GM23338 (cell line): ENCODE data around the gene CASKIN2. TPM values are rescaled to one million over a fixed set of nuclear protein-coding genes. Genes with fewer than 3 reads are reported as not detected.

Experiments
- ATAC-seq: fragments of 200-7000 bp; cut with Tn5 transposase; 3 replicates; pipeline ENCODE4 v1.9.1; 2020
- DNase-seq: peaks from one replicate; pipeline ENCODE4 v3.0.0-alpha.2; 2015; ENCODE audit warnings: low spot score
- H2AFZ ChIP-seq: fragments of 200-600 bp; sonication (generic); 2 replicates; pipeline ENCODE4 v1.8.0; 2016; ENCODE audit warnings: antibody characterized with exemption, mild to moderate bottlenecking, moderate library complexity
- H3F3A ChIP-seq: fragments of 200-600 bp; sonication (generic); replicated peaks from 2 replicates; pipeline ENCODE4 v1.8.0; 2017; ENCODE audit warnings: antibody characterized with exemption, mixed run types, low read depth
- H3K27ac ChIP-seq: fragments of 200-600 bp; sonication (generic); 2 replicates; pipeline ENCODE4 v1.6.1; 2016; ENCODE audit warnings: low read depth
- H3K27me3 ChIP-seq: fragments of 200-600 bp; sonication (generic); 2 replicates; pipeline ENCODE4 v1.8.0; 2016; ENCODE audit warnings: mild to moderate bottlenecking, mixed run types, moderate library complexity; ENCODE audit not compliant: insufficient read depth
- H3K36me3 ChIP-seq: fragments of 200-600 bp; sonication (generic); 2 replicates; pipeline ENCODE4 v1.8.0; 2016; ENCODE audit warnings: mild to moderate bottlenecking; ENCODE audit not compliant: insufficient read depth
- H3K4me1 ChIP-seq: fragments of 200-600 bp; sonication (generic); 2 replicates; pipeline ENCODE4 v1.8.0; 2016; ENCODE audit warnings: mild to moderate bottlenecking, moderate library complexity; ENCODE audit not compliant: insufficient read depth
- H3K4me2 ChIP-seq: fragments of 200-600 bp; sonication (generic); 2 replicates; pipeline ENCODE4 v1.7.1; 2017; ENCODE audit warnings: mixed run types
- H3K4me3 ChIP-seq: fragments of 200-600 bp; sonication (generic); 2 replicates; pipeline ENCODE4 v1.6.1; 2016; ENCODE audit warnings: mixed run types
- H3K79me2 ChIP-seq: fragments of 200-600 bp; sonication (generic); replicated peaks from 2 replicates; pipeline ENCODE4 v1.8.0; 2017; ENCODE audit warnings: mild to moderate bottlenecking; ENCODE audit not compliant: insufficient read depth
- H3K9me2 ChIP-seq: fragments of 200-600 bp; sonication (generic); 2 replicates; pipeline ENCODE4 v1.8.0; 2017; ENCODE audit not compliant: insufficient read depth
- H4K20me1 ChIP-seq: fragments of 200-600 bp; sonication (generic); replicated peaks from 2 replicates; pipeline ENCODE4 v1.8.0; 2017; ENCODE audit warnings: mild to moderate bottlenecking; ENCODE audit not compliant: insufficient read depth
- H3K27ac Mint-ChIP-seq: 2 replicates; pipeline ENCODE4 v1.8.0; 2020; ENCODE audit warnings: inconsistent platforms, mild to moderate bottlenecking, moderate library complexity, mixed read lengths
- H3K27me3 Mint-ChIP-seq: 3 replicates; pipeline ENCODE4 v1.8.0; 2022; ENCODE audit warnings: low read depth, mild to moderate bottlenecking, moderate library complexity, mixed read lengths, inconsistent platforms; ENCODE audit not compliant: insufficient read depth, poor library complexity
- H3K36me3 Mint-ChIP-seq: 3 replicates; pipeline ENCODE4 v1.8.0; 2021; ENCODE audit warnings: low read depth, mild to moderate bottlenecking, inconsistent platforms, moderate library complexity, mixed read lengths
- H3K4me1 Mint-ChIP-seq: 3 replicates; pipeline ENCODE4 v1.8.0; 2020; ENCODE audit warnings: mild to moderate bottlenecking, inconsistent platforms, mixed read lengths
- H3K4me3 Mint-ChIP-seq: 3 replicates; pipeline ENCODE4 v1.8.0; 2021; ENCODE audit warnings: moderate library complexity, mild to moderate bottlenecking, inconsistent platforms, mixed read lengths
- H3K9me3 Mint-ChIP-seq: 3 replicates; pipeline ENCODE4 v1.8.0; 2020; ENCODE audit warnings: moderate library complexity, mild to moderate bottlenecking, inconsistent platforms, mixed read lengths
- CREB1 ChIP-seq: fragments of 250-450 bp; sonication (Bioruptor Pico); IDR thresholded peaks from 2 replicates; pipeline ENCODE4 v1.5.0; 2020; ENCODE audit warnings: low read depth, mild to moderate bottlenecking, moderate library complexity
- ETS1 ChIP-seq: IDR thresholded peaks from 2 replicates; pipeline ENCODE4 v1.6.1; 2016; ENCODE audit warnings: antibody characterized with exemption
- STAT1 ChIP-seq: IDR thresholded peaks from one replicate; pipeline ENCODE4 v1.6.1; 2016; ENCODE audit warnings: antibody characterized with exemption; ENCODE audit not compliant: unreplicated experiment
- ZNF114 ChIP-seq: fragments of 250-450 bp; sonication (Bioruptor Pico); IDR thresholded peaks from 2 replicates; pipeline ENCODE4 v1.5.0; 2020; ENCODE audit warnings: mild to moderate bottlenecking, moderate library complexity
- ZNF331 ChIP-seq: fragments of 250-450 bp; sonication (Bioruptor Pico); IDR thresholded peaks from 2 replicates; pipeline ENCODE4 v1.5.0; 2020; ENCODE audit warnings: low read depth, mild to moderate bottlenecking, moderate library complexity
- ZNF462 ChIP-seq: fragments of 250-450 bp; sonication (Bioruptor Pico); IDR thresholded peaks from 2 replicates; pipeline ENCODE4 v1.5.0; 2020; ENCODE audit warnings: mild to moderate bottlenecking, moderate library complexity
- polyA plus RNA-seq: library from polyadenylated mRNA; unstranded; fragments of >200 nt; fragmentation: Nextera tagmentation; extraction: Ambion mirVana; gene quantifications from 2 replicates; pipeline ENCODE4 v1.2.1, GENCODE V29; 2016
- total RNA-seq: library from RNA; depleted of rRNA; stranded (reverse); fragments of >200 nt; shearing (Covaris generic); gene quantifications from 2 replicates; pipeline ENCODE4 v1.2.3, GENCODE V29; 2014

The CASKIN2 gene
- total and polyA plus RNA-seq, 2 experiments from 2014 or later, result 4.9 to 21.5 TPM

- TF ChIP-seq ZNF462, result no peak
- no peak for TF ChIP-seq STAT1
Observed at GRCh38 chr17:75547091-75547490, 31.8 kb upstream of the CASKIN2 start (continued).

- H3K4me1 ChIP-seq, result peaks cover 7% of the 10 kb centered on the region; the same call in 1 of the 2 replicates
- no peak overlapping the region for H3K4me3 ChIP-seq
- H3K9me2 ChIP-seq, result no peaks in the 10 kb centered on the region
- Mint-ChIP-seq H3K4me1 (peaks cover 37% of the 10 kb centered on the region), H3K9me3 (no peaks in the 10 kb centered on the region), H3K36me3 (no peaks in the 10 kb centered on the region), H3K27me3 (peaks cover 11% of the 10 kb centered on the region), H3K27ac (no peak overlapping the region), H3K4me3 (no peak overlapping the region)
- no peaks in the 10 kb centered on the region for H3K36me3 ChIP-seq
- peaks cover 6% of the 10 kb centered on the region; the same call in 1 of the 2 replicates for H4K20me1 ChIP-seq
- H3K79me2 ChIP-seq, result no peaks in the 10 kb centered on the region
- H3K27me3 ChIP-seq, result no peaks in the 10 kb centered on the region
- no peak overlapping the region for H3K27ac ChIP-seq
- H3K4me2 ChIP-seq, result no peak overlapping the region
- ATAC-seq (no peak), DNase-seq (no peak)
- no peak overlapping the region for H2AFZ ChIP-seq
- H3F3A ChIP-seq, result 0 out of 2 replicates have a peak, but pooled peaks cover 7% of the 10 kb centered on the region
- TF ChIP-seq ZNF331 (CRISPR knock-in tag) (no peak), ETS1 (no peak), ZNF114 (CRISPR knock-in tag) (no peak), CREB1 (CRISPR knock-in tag) (no peak), ZNF462 (no peak)
Observed at GRCh38 chr17:75546181-75546580, 30.8 kb upstream of the CASKIN2 start.
